ENCODE data around the gene ADAM20.
"Not testable (repeated sequence)": the region's sequence is repeated elsewhere in the genome, so short reads cannot be mapped to it uniquely, and the experiment has no call there.

DNA sequence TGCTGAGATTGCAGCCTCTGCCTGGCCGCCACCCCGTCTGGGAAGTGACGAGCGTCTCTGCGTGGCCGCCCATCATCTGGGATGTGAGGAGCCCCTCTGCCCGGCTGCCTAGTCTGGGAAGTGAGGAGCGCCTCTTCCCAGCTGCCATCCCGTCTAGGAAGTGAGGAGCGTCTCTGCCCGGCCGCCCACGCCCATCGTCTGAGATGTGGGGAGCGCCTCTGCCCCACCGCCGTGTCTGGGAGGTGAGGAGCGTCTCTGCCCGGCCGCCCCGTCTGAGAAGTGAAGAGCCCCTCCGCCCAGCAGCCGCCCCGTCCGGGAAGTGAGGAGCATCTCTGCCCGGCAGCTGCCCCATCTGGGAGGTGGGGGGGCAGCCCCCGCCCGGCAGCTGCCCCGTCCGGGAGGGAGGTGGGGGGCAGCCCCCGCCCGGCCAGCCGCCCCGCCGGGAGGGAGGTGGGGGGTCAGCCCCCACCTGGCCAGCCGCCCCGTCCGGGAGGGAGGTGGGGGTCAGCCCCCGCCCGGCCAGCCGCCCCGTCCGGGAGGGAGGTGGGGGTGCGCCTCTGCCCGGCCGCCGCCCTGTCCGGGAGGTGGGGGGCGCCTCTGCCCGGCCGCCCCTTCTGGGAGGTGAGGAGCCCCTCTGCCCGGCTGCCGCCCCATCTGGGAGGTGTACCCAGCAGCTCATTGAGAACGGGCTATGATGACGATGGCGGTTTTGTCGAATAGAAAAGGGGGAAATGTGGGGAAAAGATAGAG is 57.3 kb downstream of the ADAM20 start:
- TF ChIP-seq, protein P1, sequence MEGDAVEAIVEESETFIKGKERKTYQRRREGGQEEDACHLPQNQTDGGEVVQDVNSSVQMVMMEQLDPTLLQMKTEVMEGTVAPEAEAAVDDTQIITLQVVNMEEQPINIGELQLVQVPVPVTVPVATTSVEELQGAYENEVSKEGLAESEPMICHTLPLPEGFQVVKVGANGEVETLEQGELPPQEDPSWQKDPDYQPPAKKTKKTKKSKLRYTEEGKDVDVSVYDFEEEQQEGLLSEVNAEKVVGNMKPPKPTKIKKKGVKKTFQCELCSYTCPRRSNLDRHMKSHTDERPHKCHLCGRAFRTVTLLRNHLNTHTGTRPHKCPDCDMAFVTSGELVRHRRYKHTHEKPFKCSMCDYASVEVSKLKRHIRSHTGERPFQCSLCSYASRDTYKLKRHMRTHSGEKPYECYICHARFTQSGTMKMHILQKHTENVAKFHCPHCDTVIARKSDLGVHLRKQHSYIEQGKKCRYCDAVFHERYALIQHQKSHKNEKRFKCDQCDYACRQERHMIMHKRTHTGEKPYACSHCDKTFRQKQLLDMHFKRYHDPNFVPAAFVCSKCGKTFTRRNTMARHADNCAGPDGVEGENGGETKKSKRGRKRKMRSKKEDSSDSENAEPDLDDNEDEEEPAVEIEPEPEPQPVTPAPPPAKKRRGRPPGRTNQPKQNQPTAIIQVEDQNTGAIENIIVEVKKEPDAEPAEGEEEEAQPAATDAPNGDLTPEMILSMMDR (IDR thresholded peaks at IDR 0.05; ENCODE audit: low read depth, low read length, poor library complexity, severe bottlenecking): not testable (repeated sequence)
- TF ChIP-seq EZH2phosphoT487 (IDR thresholded peaks at IDR 0.05; ENCODE audit: borderline replicate concordance, low read length): not testable (repeated sequence)

Measured in DOHH2 (cell line).